AG10803 (cell line): ENCODE measurements around the gene SPARC.

Source experiments
- DNase-seq: peaks from one replicate; pipeline ENCODE4 v3.0.0; 2010; ENCODE audit warnings: low read depth
- H3K4me3 ChIP-seq: 2 replicates; pipeline ENCODE4 v1.5.1; 2011; ENCODE audit warnings: mild to moderate bottlenecking, low read length, control low read depth
- CTCF ChIP-seq: conservative IDR thresholded peaks from 2 replicates; pipeline ENCODE4 v1.5.1; 2011; ENCODE audit warnings: mild to moderate bottlenecking, low read length, control low read depth, inconsistent platforms

SPARC gene

GRCh38 chr5:151683986-151684588 is 2.6 kb downstream of the SPARC start:
- H3K4me3 ChIP-seq, result peak overlapping the region; percentile 100
- DNase-seq, result peak; percentile 36
- TF ChIP-seq CTCF, result no peak

GRCh38 chr5:151683444-151683843 is 3.3 kb downstream of the SPARC start:
- DNase-seq, result peak; percentile 11
- peak overlapping the region; percentile 100 for H3K4me3 ChIP-seq
- TF ChIP-seq CTCF, result no peak

GRCh38 chr5:151682751-151683331 is 3.9 kb downstream of the SPARC start:
- H3K4me3 ChIP-seq, result peak overlapping the region; percentile 100
- no peak for TF ChIP-seq CTCF

GRCh38 chr5:151682240-151682639 is 4.5 kb downstream of the SPARC start:
- H3K4me3 ChIP-seq, result peak overlapping the region; percentile 100
- peak; percentile 86 for DNase-seq
- TF ChIP-seq CTCF, result peak; percentile 41

More at GRCh38 chr5:151682751-151683331, 3.9 kb downstream of the SPARC start:
- DNase-seq, result peak; percentile 54

GRCh38 chr5:151680944-151681427 is 5.7 kb downstream of the SPARC start:
- DNase-seq, result peak; percentile 72
- peak overlapping the region; percentile 100 for H3K4me3 ChIP-seq
- no peak for TF ChIP-seq CTCF

GRCh38 chr5:151680156-151680505 is 6.6 kb downstream of the SPARC start:
- DNase-seq, result peak; percentile 56
- H3K4me3 ChIP-seq, result peak overlapping the region; percentile 100

- no peak for TF ChIP-seq CTCF
- DNase-seq, result no peak
- peak overlapping the region; percentile 100 for H3K4me3 ChIP-seq
Observed at GRCh38 chr5:151679421-151680155, 7.1 kb downstream of the SPARC start.
